Choroid plexus epithelial cell (primary cell): ENCODE data around the gene PHACTR1.

Experiments
- DNase-seq: peaks from one replicate; pipeline ENCODE4 v3.0.0-alpha.2; 2010; ENCODE audit warnings: low read depth
- H3K4me3 ChIP-seq: 2 replicates; pipeline ENCODE4 v1.5.1; 2011; ENCODE audit warnings: low read depth, mild to moderate bottlenecking, control low read depth, low read length, moderate library complexity
- CTCF ChIP-seq: conservative IDR thresholded peaks from 2 replicates; pipeline ENCODE4 v1.5.1; 2011; ENCODE audit warnings: low read depth, mild to moderate bottlenecking, control low read depth, inconsistent platforms, low read length, moderate library complexity

PHACTR1 gene

DNA sequence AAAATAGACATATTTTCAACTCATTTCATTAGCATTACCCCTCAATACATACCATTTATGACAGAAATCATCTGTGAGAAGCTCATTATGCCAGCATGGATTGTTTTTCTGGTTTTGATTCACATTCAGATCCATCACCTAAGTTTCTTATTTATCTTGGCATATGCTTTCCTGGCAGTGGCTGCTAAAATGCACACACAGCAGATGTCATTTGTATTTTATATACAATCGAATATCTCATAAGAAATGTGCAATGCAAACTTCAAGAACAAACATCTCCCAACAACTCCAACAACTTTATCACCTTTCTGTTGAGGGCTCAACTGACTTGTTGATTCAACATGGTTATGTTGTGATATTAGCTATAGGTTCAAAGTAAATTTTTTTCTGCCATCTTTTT is 208.3 kb downstream of the PHACTR1 start:
- H3K4me3 ChIP-seq = no peak overlapping the region
- no peak for TF ChIP-seq CTCF
- no peak for DNase-seq

- no peak for DNase-seq
- no peak overlapping the region for H3K4me3 ChIP-seq
- no peak for TF ChIP-seq CTCF
Measured at GRCh38 chr6:12927746-12928145, 211.2 kb downstream of the PHACTR1 start.

DNA sequence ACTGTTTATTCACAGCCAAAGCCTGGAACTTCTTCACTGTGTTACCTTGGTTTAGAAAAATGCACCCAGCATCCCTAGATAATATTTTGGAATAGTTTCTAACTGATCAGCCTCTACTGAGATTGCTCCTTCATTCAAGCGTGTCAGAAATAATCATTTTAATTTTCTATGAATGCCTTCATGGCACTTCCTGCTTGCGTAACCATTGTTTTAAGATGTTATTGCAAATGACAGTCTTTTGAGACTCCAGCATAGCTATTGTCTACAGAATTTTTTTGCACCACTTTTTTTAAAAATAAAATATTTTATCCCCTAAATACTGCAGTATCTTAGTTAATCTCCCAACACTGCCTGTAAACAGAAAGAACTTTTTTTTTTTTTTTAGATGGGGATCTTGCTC is 213.1 kb downstream of the PHACTR1 start:
- TF ChIP-seq CTCF = no peak
- H3K4me3 ChIP-seq = no peak overlapping the region
- no peak for DNase-seq

DNA sequence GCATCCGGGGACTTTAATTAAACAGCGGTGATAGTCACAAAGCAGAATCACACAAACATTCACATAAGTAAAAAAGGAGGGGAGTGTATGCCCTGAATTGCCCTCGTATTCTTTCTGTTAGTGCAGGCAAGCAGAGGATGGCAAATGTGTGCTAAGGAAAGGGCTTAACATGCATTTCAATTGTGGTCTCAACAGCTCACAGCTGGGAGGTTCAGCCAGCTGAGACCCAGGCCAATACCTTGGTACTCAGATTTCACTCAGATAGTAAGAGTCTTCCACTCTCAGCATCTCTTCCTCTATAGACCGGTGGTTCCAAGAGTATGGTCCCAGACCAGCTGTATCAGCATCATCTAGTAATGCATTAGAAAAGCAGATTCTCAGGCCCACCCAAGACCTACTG is 215.1 kb downstream of the PHACTR1 start:
- TF ChIP-seq CTCF = no peak
- H3K4me3 ChIP-seq = no peak overlapping the region
- DNase-seq = no peak

DNA sequence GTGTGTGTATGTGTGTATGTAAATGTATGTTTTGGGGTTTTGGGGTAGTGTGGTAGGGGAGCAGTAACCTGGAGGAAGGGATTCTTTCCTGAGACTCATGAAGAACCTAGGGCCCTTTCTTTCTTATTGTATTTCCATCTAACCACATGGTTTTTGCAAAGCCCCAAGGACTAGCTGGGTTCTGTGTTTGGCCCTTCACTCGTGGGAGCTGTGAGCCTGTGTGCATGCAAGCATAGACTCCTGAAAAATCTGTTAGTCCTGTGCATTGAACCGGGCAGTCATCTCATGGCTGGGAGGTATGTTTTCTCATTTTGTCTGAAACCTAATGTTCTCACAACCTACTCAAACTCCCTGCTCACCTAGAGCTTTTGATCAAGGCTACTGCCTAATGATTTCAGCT is 219.1 kb downstream of the PHACTR1 start:
- DNase-seq = no peak
- no peak overlapping the region for H3K4me3 ChIP-seq
- TF ChIP-seq CTCF = no peak

- TF ChIP-seq CTCF = no peak
Measured at GRCh38 chr6:12937971-12938370, 221.4 kb downstream of the PHACTR1 start.

GRCh38 chr6:12939314-12939713 is 222.7 kb downstream of the PHACTR1 start:
- no peak for TF ChIP-seq CTCF
- no peak for DNase-seq
- no peak overlapping the region for H3K4me3 ChIP-seq

More at GRCh38 chr6:12937971-12938370, 221.4 kb downstream of the PHACTR1 start:
- DNase-seq = no peak
- no peak overlapping the region for H3K4me3 ChIP-seq
